Osteocyte (in vitro differentiated cells): ENCODE measurements around the gene SHISA7. TPM values are rescaled to one million over a fixed set of nuclear protein-coding genes. Genes with fewer than 3 reads are reported as not detected.

Source experiments
- DNase-seq: peaks from one replicate; pipeline ENCODE4 v3.0.0; 2021; ENCODE audit warnings: mixed read lengths; ENCODE audit not compliant: unreplicated experiment; ENCODE audit errors: extremely low spot score
- H3K27ac Mint-ChIP-seq: one replicate; pipeline ENCODE4 v1.8.0; 2021; ENCODE audit warnings: mild to moderate bottlenecking, mixed read lengths; ENCODE audit not compliant: unreplicated experiment
- H3K27me3 Mint-ChIP-seq: one replicate; pipeline ENCODE4 v1.8.0; 2021; ENCODE audit warnings: mixed read lengths; ENCODE audit not compliant: unreplicated experiment
- H3K36me3 Mint-ChIP-seq: one replicate; pipeline ENCODE4 v1.8.0; 2021; ENCODE audit warnings: mixed read lengths; ENCODE audit not compliant: unreplicated experiment
- H3K4me1 Mint-ChIP-seq: one replicate; pipeline ENCODE4 v1.8.0; 2021; ENCODE audit warnings: mixed read lengths; ENCODE audit not compliant: unreplicated experiment
- H3K4me3 Mint-ChIP-seq: one replicate; pipeline ENCODE4 v1.8.0; 2021; ENCODE audit warnings: mild to moderate bottlenecking, moderate library complexity, mixed read lengths; ENCODE audit not compliant: unreplicated experiment
- H3K9me3 Mint-ChIP-seq: one replicate; pipeline ENCODE4 v1.8.0; 2021; ENCODE audit warnings: mixed read lengths; ENCODE audit not compliant: unreplicated experiment
- total RNA-seq: library from RNA; stranded (reverse); gene quantifications from 2 replicates; pipeline ENCODE4 v1.2.1, GENCODE V29; 2021
- TF ChIP-seq, protein P1 (sequence below): fragments of 200-600 bp; sonication (generic); IDR thresholded peaks from 2 replicates; pipeline ENCODE4 v1.5.0; 2021; ENCODE audit warnings: antibody characterized with exemption, mild to moderate bottlenecking, moderate library complexity

Gene SHISA7
- total RNA-seq, 1 donor from 2014 or later = not detected

DNA sequence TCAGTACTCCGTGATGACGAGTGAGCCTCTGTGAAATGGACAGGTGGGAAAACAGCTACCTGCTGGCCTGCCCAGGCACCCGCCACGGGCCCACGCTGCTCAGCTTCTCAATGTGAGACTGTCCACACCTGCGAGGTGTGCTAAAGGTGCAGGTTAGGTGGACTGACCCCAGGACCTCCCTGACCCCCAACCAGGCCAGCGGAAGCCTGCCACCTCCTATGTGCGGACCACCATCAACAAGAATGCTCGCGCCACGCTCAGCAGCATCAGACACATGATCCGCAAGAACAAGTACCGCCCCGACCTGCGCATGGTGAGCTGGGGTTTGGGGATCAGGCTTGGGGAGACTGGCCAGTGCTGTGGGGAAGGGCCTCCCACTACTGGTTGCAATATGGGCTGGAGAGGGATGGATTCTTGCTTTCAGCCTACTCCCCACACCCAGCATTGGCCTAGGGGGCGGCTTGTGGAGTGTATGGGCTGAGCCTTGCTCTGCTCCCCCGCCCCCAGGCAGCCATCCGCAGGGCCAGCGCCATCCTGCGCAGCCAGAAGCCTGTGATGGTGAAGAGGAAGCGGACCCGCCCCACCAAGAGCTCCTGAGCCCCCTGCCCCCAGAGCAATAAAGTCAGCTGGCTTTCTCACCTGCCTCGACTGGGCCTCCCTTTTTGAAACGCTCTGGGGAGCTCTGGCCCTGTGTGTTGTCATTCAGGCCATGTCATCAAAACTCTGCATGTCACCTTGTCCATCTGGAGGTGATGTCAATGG is 55.2 kb downstream of the SHISA7 start:
- TF ChIP-seq, protein P1, sequence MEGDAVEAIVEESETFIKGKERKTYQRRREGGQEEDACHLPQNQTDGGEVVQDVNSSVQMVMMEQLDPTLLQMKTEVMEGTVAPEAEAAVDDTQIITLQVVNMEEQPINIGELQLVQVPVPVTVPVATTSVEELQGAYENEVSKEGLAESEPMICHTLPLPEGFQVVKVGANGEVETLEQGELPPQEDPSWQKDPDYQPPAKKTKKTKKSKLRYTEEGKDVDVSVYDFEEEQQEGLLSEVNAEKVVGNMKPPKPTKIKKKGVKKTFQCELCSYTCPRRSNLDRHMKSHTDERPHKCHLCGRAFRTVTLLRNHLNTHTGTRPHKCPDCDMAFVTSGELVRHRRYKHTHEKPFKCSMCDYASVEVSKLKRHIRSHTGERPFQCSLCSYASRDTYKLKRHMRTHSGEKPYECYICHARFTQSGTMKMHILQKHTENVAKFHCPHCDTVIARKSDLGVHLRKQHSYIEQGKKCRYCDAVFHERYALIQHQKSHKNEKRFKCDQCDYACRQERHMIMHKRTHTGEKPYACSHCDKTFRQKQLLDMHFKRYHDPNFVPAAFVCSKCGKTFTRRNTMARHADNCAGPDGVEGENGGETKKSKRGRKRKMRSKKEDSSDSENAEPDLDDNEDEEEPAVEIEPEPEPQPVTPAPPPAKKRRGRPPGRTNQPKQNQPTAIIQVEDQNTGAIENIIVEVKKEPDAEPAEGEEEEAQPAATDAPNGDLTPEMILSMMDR = no peak
- Mint-ChIP-seq H3K4me1 (peaks cover 55% of the 10 kb centered on the region), H3K36me3 (peaks cover 14% of the 10 kb centered on the region), H3K4me3 (peak overlapping the region; percentile 99), H3K9me3 (no peaks in the 10 kb centered on the region), H3K27ac (peak overlapping the region; percentile 96), H3K27me3 (no peaks in the 10 kb centered on the region)
- no peak for DNase-seq

- H3K9me3 Mint-ChIP-seq = no peaks in the 10 kb centered on the region
- H3K27me3 Mint-ChIP-seq = no peaks in the 10 kb centered on the region
- H3K4me1 Mint-ChIP-seq = peaks cover 55% of the 10 kb centered on the region
Observed at GRCh38 chr19:55386493-55386971, 56.6 kb downstream of the SHISA7 start.

GRCh38 chr19:55385724-55386492 is 57.2 kb downstream of the SHISA7 start, which contains the start of gene RPL28:
Gene RPL28, plus strand, starts transcription at chr19:55385932. Its CDS starts 426 bp downstream, at chr19:55386358.
- DNase-seq = peak; percentile 99
- peaks cover 54% of the 10 kb centered on the region for H3K4me1 Mint-ChIP-seq
- TF ChIP-seq, protein P1 = no peak
- H3K27me3 Mint-ChIP-seq = no peaks in the 10 kb centered on the region
- peak within 1 kb of the TSS; percentile 99 for H3K4me3 Mint-ChIP-seq
- no peaks in the 10 kb centered on the region for H3K9me3 Mint-ChIP-seq
- H3K36me3 Mint-ChIP-seq = peaks cover 14% of the 10 kb centered on the region
- H3K27ac Mint-ChIP-seq = peak within 1 kb of the TSS; percentile 96

More at GRCh38 chr19:55386493-55386971, 56.6 kb downstream of the SHISA7 start:
- peak overlapping the region; percentile 99 for H3K4me3 Mint-ChIP-seq
- H3K36me3 Mint-ChIP-seq = peaks cover 14% of the 10 kb centered on the region
- TF ChIP-seq, protein P1 = no peak
- H3K27ac Mint-ChIP-seq = peak overlapping the region; percentile 96
- no peak for DNase-seq

DNA sequence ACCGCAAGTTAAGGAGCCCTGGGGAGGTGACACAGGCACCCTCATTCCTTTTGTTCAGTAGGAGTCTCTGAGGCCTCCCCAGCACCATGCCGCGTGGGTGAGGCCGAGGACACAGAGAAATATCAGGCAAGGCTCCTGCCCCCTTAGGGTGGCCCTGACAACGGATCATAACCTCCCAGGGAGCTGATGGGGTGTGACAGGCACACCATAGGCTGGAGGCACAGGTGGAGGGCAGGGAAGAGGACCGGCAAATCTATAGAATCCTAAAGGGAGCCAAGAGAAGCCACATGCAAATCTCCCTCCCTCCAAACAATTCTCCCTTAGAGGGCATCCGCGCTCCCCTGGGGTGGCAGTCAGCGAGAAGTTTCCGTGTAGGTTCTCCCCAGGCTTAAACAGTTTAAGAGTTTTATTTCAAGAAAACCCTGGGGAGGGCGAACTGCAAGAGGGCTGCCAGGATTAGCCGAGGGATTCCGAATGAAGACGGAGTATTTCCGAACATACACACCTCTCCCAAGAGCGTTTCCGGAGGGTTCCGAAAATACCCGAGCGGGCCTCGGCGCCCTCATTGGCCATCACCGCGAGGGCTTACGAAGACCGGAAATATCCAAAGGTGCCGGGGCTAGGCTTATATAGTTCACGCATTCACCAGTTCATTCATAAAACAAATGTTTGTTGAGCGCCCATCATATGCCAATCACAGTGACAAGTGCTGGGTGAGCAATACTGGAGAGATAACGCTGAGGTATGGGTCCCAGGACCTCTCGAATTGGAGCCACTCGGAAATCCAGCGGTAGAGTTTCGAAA is 58.0 kb downstream of the SHISA7 start:
- TF ChIP-seq, protein P1 = no peak
- H3K27ac Mint-ChIP-seq = peak overlapping the region; percentile 96

More for the DNA sequence above, 58.0 kb downstream of the SHISA7 start:
- no peaks in the 10 kb centered on the region for H3K27me3 Mint-ChIP-seq
- no peaks in the 10 kb centered on the region for H3K9me3 Mint-ChIP-seq
- H3K4me1 Mint-ChIP-seq = peaks cover 46% of the 10 kb centered on the region
- peak; percentile 98 for DNase-seq
- peak overlapping the region; percentile 99 for H3K4me3 Mint-ChIP-seq
- peaks cover 9% of the 10 kb centered on the region for H3K36me3 Mint-ChIP-seq
